Colonic mucosa (tissue), 4 donors: ENCODE results near the gene FBXO8. TPM values are rescaled to one million over a fixed set of nuclear protein-coding genes. Genes with fewer than 3 reads are reported as not detected.

Source experiments
- DNase-seq: peaks from one replicate; pipeline ENCODE4 v3.0.0-alpha.2; 2020
- H3K27ac ChIP-seq: fragments of 200-600 bp; one replicate; pipeline ENCODE4 v1.8.0; 2021
- H3K27me3 ChIP-seq: fragments of 200-600 bp; one replicate; pipeline ENCODE4 v1.8.0; 2021
- H3K36me3 ChIP-seq: fragments of 200-600 bp; one replicate; pipeline ENCODE4 v1.8.0; 2021
- H3K4me1 ChIP-seq: fragments of 200-600 bp; one replicate; pipeline ENCODE4 v1.8.0; 2021; ENCODE audit warnings: mild to moderate bottlenecking
- H3K4me3 ChIP-seq: fragments of 200-600 bp; one replicate; pipeline ENCODE4 v1.8.0; 2021
- H3K9ac ChIP-seq, 2 donors: one replicate each; pipeline ENCODE4 v1.7.0; 2013; ENCODE audit warnings: control low read depth in 2 of 2, low read depth in 2 of 2, low read length in 2 of 2
- H3K9me3 ChIP-seq: fragments of 200-600 bp; one replicate; pipeline ENCODE4 v1.8.0; 2021
- intact Hi-C: fragments of 100-400 bp; cut with DNase I; formaldehyde crosslinking; loops from one replicate; pipeline ENCODE4 v1.14.1; 2022
- total RNA-seq, 2 donors: library from RNA; stranded (reverse); fragmentation: NEBNext Ultra II Directional in 1 of 2; extraction: Animal tissue kit (Norgen Biotek cat#: 25700) in 1 of 2; gene quantifications; one replicate each; pipeline ENCODE4 v1.2.1, GENCODE V29; 2021
- TF ChIP-seq, protein P1 (sequence below): fragments of 200-600 bp; IDR thresholded peaks from one replicate; pipeline ENCODE4 v1.8.0; 2022; ENCODE audit warnings: antibody characterized with exemption, mild to moderate bottlenecking
- donor health status: healthy.
- donor health status: DM: no; HTN: no; CAD: no.
- donor health status: DM: no; HTN: no; CAD: no.

Gene FBXO8
- total RNA-seq, 2 donors from 2014 or later, result 22.2 to 35.1 TPM

GRCh38 chr4:174216799-174217272 is 66.6 kb downstream of the FBXO8 start:
- Histone ChIP-seq H3K36me3 (peaks cover 3% of the 10 kb centered on the region), H3K27ac (no peak overlapping the region), H3K4me1 (peaks cover 10% of the 10 kb centered on the region), H3K27me3 (peaks cover 67% of the 10 kb centered on the region), H3K9me3 (no peaks in the 10 kb centered on the region), H3K4me3 (no peak overlapping the region), H3K9ac (peak overlapping the region in 1 of 2 donors; percentile 26)
- no peak for DNase-seq
- intact Hi-C loops, result no loop called here
- TF ChIP-seq, protein P1, sequence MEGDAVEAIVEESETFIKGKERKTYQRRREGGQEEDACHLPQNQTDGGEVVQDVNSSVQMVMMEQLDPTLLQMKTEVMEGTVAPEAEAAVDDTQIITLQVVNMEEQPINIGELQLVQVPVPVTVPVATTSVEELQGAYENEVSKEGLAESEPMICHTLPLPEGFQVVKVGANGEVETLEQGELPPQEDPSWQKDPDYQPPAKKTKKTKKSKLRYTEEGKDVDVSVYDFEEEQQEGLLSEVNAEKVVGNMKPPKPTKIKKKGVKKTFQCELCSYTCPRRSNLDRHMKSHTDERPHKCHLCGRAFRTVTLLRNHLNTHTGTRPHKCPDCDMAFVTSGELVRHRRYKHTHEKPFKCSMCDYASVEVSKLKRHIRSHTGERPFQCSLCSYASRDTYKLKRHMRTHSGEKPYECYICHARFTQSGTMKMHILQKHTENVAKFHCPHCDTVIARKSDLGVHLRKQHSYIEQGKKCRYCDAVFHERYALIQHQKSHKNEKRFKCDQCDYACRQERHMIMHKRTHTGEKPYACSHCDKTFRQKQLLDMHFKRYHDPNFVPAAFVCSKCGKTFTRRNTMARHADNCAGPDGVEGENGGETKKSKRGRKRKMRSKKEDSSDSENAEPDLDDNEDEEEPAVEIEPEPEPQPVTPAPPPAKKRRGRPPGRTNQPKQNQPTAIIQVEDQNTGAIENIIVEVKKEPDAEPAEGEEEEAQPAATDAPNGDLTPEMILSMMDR, result no peak

GRCh38 chr4:174215961-174216680 is 67.3 kb downstream of the FBXO8 start:
- Histone ChIP-seq H3K4me3 (no peak overlapping the region), H3K27ac (no peak overlapping the region), H3K36me3 (peaks cover 3% of the 10 kb centered on the region), H3K4me1 (peaks cover 10% of the 10 kb centered on the region), H3K9ac (no peak overlapping the region), H3K27me3 (peaks cover 74% of the 10 kb centered on the region), H3K9me3 (no peaks in the 10 kb centered on the region)
- intact Hi-C loops, result no loop called here
- TF ChIP-seq, protein P1, result no peak
- DNase-seq, result no peak

GRCh38 chr4:174215057-174215456 is 68.4 kb downstream of the FBXO8 start:
- Histone ChIP-seq H3K4me3 (no peak overlapping the region), H3K4me1 (peaks cover 10% of the 10 kb centered on the region), H3K9me3 (no peaks in the 10 kb centered on the region), H3K9ac (no peak overlapping the region), H3K27me3 (peaks cover 74% of the 10 kb centered on the region), H3K36me3 (no peaks in the 10 kb centered on the region), H3K27ac (no peak overlapping the region)
- TF ChIP-seq, protein P1, result no peak
- no peak for DNase-seq
- intact Hi-C loops, result no loop called here

- H3K9me3 ChIP-seq, result no peaks in the 10 kb centered on the region
- DNase-seq, result no peak
- no peak overlapping the region for H3K27ac ChIP-seq
- TF ChIP-seq, protein P1, result no peak
- peaks cover 74% of the 10 kb centered on the region for H3K27me3 ChIP-seq
- H3K4me3 ChIP-seq, result no peak overlapping the region
- H3K9ac ChIP-seq, result no peak overlapping the region
- H3K4me1 ChIP-seq, result peaks cover 10% of the 10 kb centered on the region
- intact Hi-C loops, result no loop called here
- no peaks in the 10 kb centered on the region for H3K36me3 ChIP-seq
Measured at GRCh38 chr4:174214101-174214878, 69.2 kb downstream of the FBXO8 start.

DNA sequence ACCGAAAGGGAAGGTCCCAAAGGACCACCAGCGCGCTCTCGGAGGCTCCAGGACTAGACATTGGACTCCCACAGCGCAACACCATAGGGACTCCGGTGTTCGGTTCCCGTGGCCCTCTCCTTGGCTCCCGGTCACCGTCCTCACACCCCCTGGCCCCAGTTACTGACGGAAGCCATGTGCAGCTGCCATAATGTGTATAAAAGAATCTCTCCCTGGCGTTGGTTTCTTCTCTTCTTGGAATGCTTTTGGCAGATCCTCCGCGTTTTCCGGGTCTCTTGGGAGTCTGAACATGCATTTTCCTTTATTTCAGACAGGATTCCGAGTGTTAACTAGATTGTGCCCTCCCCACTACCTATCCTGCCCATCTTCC is 69.8 kb downstream of the FBXO8 start:
- intact Hi-C loops, result no loop called here
- no peaks in the 10 kb centered on the region for H3K9me3 ChIP-seq
- H3K4me1 ChIP-seq, result peaks cover 10% of the 10 kb centered on the region
- no peaks in the 10 kb centered on the region for H3K36me3 ChIP-seq
- H3K27ac ChIP-seq, result no peak overlapping the region
- no peak for DNase-seq
- no peak overlapping the region for H3K9ac ChIP-seq
- peaks cover 73% of the 10 kb centered on the region for H3K27me3 ChIP-seq
- no peak overlapping the region for H3K4me3 ChIP-seq
- TF ChIP-seq, protein P1, result no peak
